Activated CD8-positive, alpha-beta T cell treated with anti-CD3 and anti-CD28 coated beads for 36 hours (primary cell): Measurements from ENCODE around the gene SEC16A. TPM values are rescaled to one million over a fixed set of nuclear protein-coding genes. Genes with fewer than 3 reads are reported as not detected.

Experiments
- ATAC-seq: fragments of 200-7000 bp; cut with Tn5 transposase; one replicate; pipeline ENCODE4 v1.10.0; 2021; ENCODE audit warnings: mild to moderate bottlenecking, moderate library complexity
- CTCF ChIA-PET: fragments of 350-600 bp; sonication (Branson Sonifier 250); formaldehyde crosslinking; loops from one replicate; lab custom pipeline; 2021; ENCODE audit warnings: antibody characterized with exemption; lab: Charles Lee
- POLR2A ChIA-PET: fragments of 350-600 bp; sonication (Branson Sonifier 250); formaldehyde crosslinking; loops from one replicate; lab custom pipeline; 2021; ENCODE audit warnings: antibody characterized with exemption; lab: Charles Lee
- DNase-seq: peaks from one replicate; pipeline ENCODE4 v3.0.0-alpha.2; 2020
- H3K27ac Mint-ChIP-seq: one replicate; pipeline ENCODE4 v1.8.0; 2021; ENCODE audit warnings: mild to moderate bottlenecking, mixed read lengths
- H3K27me3 Mint-ChIP-seq: one replicate; pipeline ENCODE4 v1.8.0; 2021; ENCODE audit warnings: mixed read lengths
- H3K36me3 Mint-ChIP-seq: one replicate; pipeline ENCODE4 v1.8.0; 2021; ENCODE audit warnings: low read depth, mixed read lengths
- H3K4me1 Mint-ChIP-seq: one replicate; pipeline ENCODE4 v1.8.0; 2021; ENCODE audit warnings: low read depth, mixed read lengths
- H3K4me3 Mint-ChIP-seq: one replicate; pipeline ENCODE4 v1.8.0; 2021; ENCODE audit warnings: mild to moderate bottlenecking, moderate library complexity, mixed read lengths
- H3K9me3 Mint-ChIP-seq: one replicate; pipeline ENCODE4 v1.8.0; 2021; ENCODE audit warnings: mixed read lengths
- CTCF ChIP-seq: fragments of 200-600 bp; IDR thresholded peaks from one replicate; pipeline ENCODE4 v1.8.0; 2022; ENCODE audit warnings: antibody characterized with exemption, mild to moderate bottlenecking
- intact Hi-C: fragments of 100-400 bp; cut with micrococcal nuclease; formaldehyde crosslinking; loops from one replicate; pipeline ENCODE4 v1.10.0; 2022
- total RNA-seq, 2 experiments: library from RNA; stranded (reverse); gene quantifications; one replicate each; pipeline ENCODE4 v1.2.3, GENCODE V29; 2021

SEC16A gene
- total RNA-seq, 2 experiments from 2014 or later, result 67.9 to 69.8 TPM

DNA sequence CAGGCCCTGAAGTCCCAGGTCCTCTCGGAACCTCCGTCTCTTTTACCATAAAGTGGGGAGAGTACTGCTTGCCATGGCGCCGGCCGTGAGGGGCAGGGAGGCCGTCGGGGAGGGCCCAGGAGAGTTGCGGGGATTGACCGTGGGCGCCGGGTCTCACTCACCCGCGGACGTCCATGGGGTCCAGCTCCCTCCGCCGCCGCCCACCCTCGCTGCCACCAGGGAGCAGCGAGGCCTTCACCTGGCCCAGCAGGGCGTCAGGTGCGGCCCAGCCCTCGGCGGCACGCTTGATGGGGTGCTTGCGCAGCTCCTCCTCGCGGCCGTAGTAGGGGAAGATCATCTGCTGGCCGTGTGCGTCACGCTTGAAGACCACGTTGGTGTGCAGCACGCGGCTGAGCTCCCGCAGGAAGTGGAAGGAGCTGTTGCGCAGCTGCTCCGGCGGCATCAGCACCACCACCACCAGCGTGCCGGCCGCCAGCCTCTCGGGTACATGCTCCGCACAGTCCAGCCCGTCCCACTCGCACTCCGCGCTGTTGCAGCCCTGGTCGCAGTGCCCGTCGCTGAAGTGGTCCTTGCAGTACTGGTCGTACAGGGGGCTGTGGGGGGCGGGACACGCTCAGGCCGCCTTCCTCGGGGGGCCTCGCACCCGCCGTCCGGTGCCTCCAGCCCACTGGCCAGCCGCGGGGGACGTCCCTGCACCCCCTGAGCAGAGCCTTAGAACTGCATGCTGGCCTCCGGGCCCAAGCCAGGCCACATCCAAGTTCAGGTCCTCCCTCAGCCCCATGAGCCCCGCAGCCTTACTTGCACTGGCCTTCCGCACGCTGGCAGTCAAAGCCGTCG is 21.9 kb upstream of the SEC16A start:
- ChIA-PET CTCF (no interaction called here), POLR2A (interaction anchor here (0.9 kb wide), 1 partner anchor 15 kb away, joined by 3 read pairs; no protein-coding TSS in a partner anchor)
- ATAC-seq, result no peak
- Mint-ChIP-seq H3K4me1 (no peaks in the 10 kb centered on the region), H3K27me3 (no peaks in the 10 kb centered on the region), H3K4me3 (no peak overlapping the region), H3K27ac (no peak overlapping the region), H3K36me3 (peaks cover 9% of the 10 kb centered on the region), H3K9me3 (no peaks in the 10 kb centered on the region)
- no peak for TF ChIP-seq CTCF
- intact Hi-C loops, result no loop called here
- DNase-seq, result no peak

DNA sequence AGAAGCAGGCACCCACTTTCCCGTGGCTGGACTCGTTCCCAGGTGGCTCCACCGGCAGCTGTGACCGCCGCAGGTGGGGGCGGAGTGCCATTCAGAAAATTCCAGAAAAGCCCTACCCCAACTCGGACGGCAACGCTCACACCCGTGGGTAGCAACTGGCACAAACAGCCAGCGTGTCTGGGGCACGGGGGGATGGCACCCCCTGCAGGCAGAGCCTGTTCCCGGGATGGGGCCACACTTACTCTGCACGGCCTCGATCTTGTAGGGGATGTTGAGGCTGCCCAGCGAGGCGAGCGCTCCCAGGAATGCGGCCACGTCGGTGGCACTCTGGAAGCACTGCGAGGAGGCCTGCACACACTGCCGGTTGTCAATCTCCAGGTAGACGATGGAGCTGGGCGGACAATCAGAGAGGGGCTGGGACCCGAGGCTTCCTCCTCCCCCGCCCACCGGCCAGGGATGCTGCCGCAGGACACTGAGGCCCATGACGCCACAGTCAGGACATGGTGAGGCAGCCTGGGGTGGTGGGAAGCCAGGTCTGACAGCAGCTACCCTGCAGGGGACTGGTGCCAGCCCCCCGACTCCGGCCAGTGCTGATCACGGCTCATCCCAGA is 20.2 kb upstream of the SEC16A start:
- Mint-ChIP-seq H3K36me3 (peaks cover 15% of the 10 kb centered on the region), H3K4me3 (no peak overlapping the region), H3K27ac (no peak overlapping the region), H3K27me3 (no peaks in the 10 kb centered on the region), H3K9me3 (no peaks in the 10 kb centered on the region), H3K4me1 (no peaks in the 10 kb centered on the region)
- TF ChIP-seq CTCF, result no peak
- no peak for DNase-seq
- ATAC-seq, result no peak
- POLR2A ChIA-PET, result interaction anchor here (0.8 kb wide), 1 partner anchor 30 kb away, joined by 5 read pairs; no protein-coding TSS in a partner anchor
- intact Hi-C loops, result no loop called here
- CTCF ChIA-PET, result no interaction called here

- ATAC-seq, result no peak
- intact Hi-C loops, result no loop called here
- no peaks in the 10 kb centered on the region for H3K9me3 Mint-ChIP-seq
- H3K27ac Mint-ChIP-seq, result no peak overlapping the region
- H3K4me1 Mint-ChIP-seq, result no peaks in the 10 kb centered on the region
- H3K27me3 Mint-ChIP-seq, result no peaks in the 10 kb centered on the region
- no peak for TF ChIP-seq CTCF
- ChIA-PET POLR2A (no interaction called here), CTCF (no interaction called here)
- no peak overlapping the region for H3K4me3 Mint-ChIP-seq
- peaks cover 21% of the 10 kb centered on the region for H3K36me3 Mint-ChIP-seq
- no peak for DNase-seq
Observed at GRCh38 chr9:136502196-136502595, 19.4 kb upstream of the SEC16A start.

DNA sequence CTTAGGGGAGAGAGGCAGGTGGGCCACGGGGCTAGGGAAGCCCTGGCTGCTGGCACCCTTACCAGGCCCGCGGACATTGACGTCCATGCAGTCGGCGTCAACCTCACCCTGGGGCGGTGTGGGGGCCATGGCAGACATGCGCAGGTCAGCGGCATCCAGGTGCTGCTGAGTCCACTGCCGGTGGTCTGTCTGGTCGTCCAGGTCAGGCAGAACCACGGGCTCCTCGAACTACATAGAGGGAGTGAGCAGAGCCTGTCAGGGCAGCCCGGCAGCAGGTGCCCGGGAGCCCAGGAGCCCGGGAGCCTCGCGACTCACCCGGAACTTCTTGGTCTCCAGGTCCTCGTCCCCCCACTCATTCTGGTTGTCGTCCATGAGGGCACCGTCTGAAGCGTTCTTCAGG is 18.8 kb upstream of the SEC16A start:
- POLR2A ChIA-PET, result no interaction called here
- H3K4me3 Mint-ChIP-seq, result no peak overlapping the region
- ATAC-seq (no peak), DNase-seq (no peak)
- H3K27me3 Mint-ChIP-seq, result no peaks in the 10 kb centered on the region
- H3K36me3 Mint-ChIP-seq, result peaks cover 21% of the 10 kb centered on the region
- H3K9me3 Mint-ChIP-seq, result no peaks in the 10 kb centered on the region
- no peak overlapping the region for H3K27ac Mint-ChIP-seq
- CTCF ChIA-PET, result no interaction called here
- TF ChIP-seq CTCF, result no peak
- intact Hi-C loops, result no loop called here
- no peaks in the 10 kb centered on the region for H3K4me1 Mint-ChIP-seq
